ENCODE results near the gene ENPP4. TPM values are rescaled to one million over a fixed set of nuclear protein-coding genes. Genes with fewer than 3 reads are reported as not detected.

The ENPP4 gene
- total RNA-seq, 1 experiment from 2014 or later: 5.4 TPM

DNA sequence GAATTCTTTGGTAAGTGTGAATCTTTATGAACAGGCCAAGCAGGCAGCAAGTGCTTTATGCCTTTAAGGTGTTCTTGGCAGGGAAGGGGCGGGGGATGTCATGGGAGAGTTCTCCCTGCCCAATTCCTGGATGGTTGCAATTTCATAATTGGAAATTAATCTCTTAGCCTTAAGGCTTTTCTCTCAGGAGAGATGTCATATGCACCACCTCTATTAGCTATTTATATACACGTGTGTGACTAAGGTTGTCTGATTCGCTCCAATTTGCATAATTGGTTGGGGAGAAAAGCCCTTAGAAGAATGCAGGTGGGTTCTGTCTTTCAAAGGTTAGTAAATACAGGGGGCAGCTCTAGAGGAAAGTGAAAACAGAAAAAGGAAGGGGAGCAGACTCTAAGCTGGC is 46.2 kb downstream of the ENPP4 start:
- no TSS peak for BruUV-seq (replicated peaks)
- intact Hi-C loops (cut with micrococcal nuclease; ENCODE audit: unreplicated experiment): no loop called here
- Histone ChIP-seq H3K4me1 (ENCODE audit: control insufficient read depth, insufficient read depth, low read length) (no peaks in the 10 kb centered on the region), H3K9me3 (ENCODE audit: control insufficient read depth, insufficient read depth, low read depth, low read length) (no peaks in the 10 kb centered on the region), H3K4me3 (ENCODE audit: low read depth in 2 of 2, low read length in 2 of 2) (no peak overlapping the region), H3K27me3 (ENCODE audit: control insufficient read depth, insufficient read depth, low read length) (peaks cover 6% of the 10 kb centered on the region), H3K27ac (ENCODE audit: low read length) (no peak overlapping the region), H3K36me3 (ENCODE audit: control insufficient read depth, insufficient read depth, low read length) (no peaks in the 10 kb centered on the region)
- TF ChIP-seq REST (IDR thresholded peaks at IDR 0.05; ENCODE audit: insufficient read depth in 1 of 2, low read depth in 2 of 2, low read length in 1 of 2) (no peak), POLR2AphosphoS5 (IDR thresholded peaks at IDR 0.05; ENCODE audit: low read depth, low read length) (no peak), SIN3A (IDR thresholded peaks at IDR 0.05; ENCODE audit: borderline replicate concordance, insufficient read depth, low read depth, low read length) (no peak), TCF7L2 (IDR thresholded peaks at IDR 0.05; ENCODE audit: low read depth, low read length) (no peak)
- TF ChIP-seq, protein P1, sequence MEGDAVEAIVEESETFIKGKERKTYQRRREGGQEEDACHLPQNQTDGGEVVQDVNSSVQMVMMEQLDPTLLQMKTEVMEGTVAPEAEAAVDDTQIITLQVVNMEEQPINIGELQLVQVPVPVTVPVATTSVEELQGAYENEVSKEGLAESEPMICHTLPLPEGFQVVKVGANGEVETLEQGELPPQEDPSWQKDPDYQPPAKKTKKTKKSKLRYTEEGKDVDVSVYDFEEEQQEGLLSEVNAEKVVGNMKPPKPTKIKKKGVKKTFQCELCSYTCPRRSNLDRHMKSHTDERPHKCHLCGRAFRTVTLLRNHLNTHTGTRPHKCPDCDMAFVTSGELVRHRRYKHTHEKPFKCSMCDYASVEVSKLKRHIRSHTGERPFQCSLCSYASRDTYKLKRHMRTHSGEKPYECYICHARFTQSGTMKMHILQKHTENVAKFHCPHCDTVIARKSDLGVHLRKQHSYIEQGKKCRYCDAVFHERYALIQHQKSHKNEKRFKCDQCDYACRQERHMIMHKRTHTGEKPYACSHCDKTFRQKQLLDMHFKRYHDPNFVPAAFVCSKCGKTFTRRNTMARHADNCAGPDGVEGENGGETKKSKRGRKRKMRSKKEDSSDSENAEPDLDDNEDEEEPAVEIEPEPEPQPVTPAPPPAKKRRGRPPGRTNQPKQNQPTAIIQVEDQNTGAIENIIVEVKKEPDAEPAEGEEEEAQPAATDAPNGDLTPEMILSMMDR (IDR thresholded peaks at IDR 0.05): no peak
- DNase-seq (ENCODE audit: low read depth, low spot score) (no peak), ATAC-seq (no peak)
- in situ Hi-C loops (cut with HindIII; ENCODE audit: low pct_unique_long_range_greater_than_20kb, low sequenced_read_pairs): no loop called here
- ChIA-PET CTCF (no interaction called here), POLR2A (no interaction called here)

DNA sequence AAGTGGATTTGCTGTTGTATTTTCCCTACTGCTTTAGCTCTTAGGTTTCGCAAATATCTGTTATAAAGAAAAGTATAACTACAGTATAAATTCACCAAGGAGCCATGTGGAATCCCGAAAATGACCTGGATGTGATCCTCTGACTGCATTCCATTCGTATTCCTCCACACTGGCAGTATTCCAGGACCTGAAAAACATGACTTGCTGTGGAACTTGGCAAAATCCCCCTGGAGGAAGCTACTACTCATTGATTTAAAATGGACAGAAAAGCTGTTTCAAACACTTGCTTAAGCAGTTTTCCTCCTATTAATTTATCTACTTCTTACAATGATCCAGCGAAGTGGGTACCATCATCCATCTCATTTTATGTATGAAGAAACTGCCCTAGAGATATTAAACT is 54.3 kb downstream of the ENPP4 start:
- POLR2A ChIA-PET: no interaction called here
- CTCF ChIA-PET: no interaction called here
- ATAC-seq (no peak), DNase-seq (ENCODE audit: low read depth, low spot score) (no peak)
- no peaks in the 10 kb centered on the region for H3K4me1 ChIP-seq (ENCODE audit: control insufficient read depth, insufficient read depth, low read length)
- no peaks in the 10 kb centered on the region for H3K36me3 ChIP-seq (ENCODE audit: control insufficient read depth, insufficient read depth, low read length)
- H3K9me3 ChIP-seq (ENCODE audit: control insufficient read depth, insufficient read depth, low read depth, low read length): no peaks in the 10 kb centered on the region
- no TSS peak for BruUV-seq (replicated peaks)
- in situ Hi-C loops (cut with HindIII; ENCODE audit: low pct_unique_long_range_greater_than_20kb, low sequenced_read_pairs) (no loop called here), intact Hi-C loops (cut with micrococcal nuclease; ENCODE audit: unreplicated experiment) (no loop called here)
- H3K4me3 ChIP-seq (ENCODE audit: low read depth in 2 of 2, low read length in 2 of 2): no peak overlapping the region
- no peak overlapping the region for H3K27ac ChIP-seq (ENCODE audit: low read length)
- H3K27me3 ChIP-seq (ENCODE audit: control insufficient read depth, insufficient read depth, low read length): peaks cover 4% of the 10 kb centered on the region
- TF ChIP-seq POLR2AphosphoS5 (IDR thresholded peaks at IDR 0.05; ENCODE audit: low read depth, low read length) (no peak), REST (IDR thresholded peaks at IDR 0.05; ENCODE audit: insufficient read depth in 1 of 2, low read depth in 2 of 2, low read length in 1 of 2) (no peak), SIN3A (IDR thresholded peaks at IDR 0.05; ENCODE audit: borderline replicate concordance, insufficient read depth, low read depth, low read length) (no peak), TCF7L2 (IDR thresholded peaks at IDR 0.05; ENCODE audit: low read depth, low read length) (no peak)
- TF ChIP-seq, protein P1 (IDR thresholded peaks at IDR 0.05): no peak

All from Panc1 (cell line).